Measurements from ENCODE around the gene AIFM3. TPM values are rescaled to one million over a fixed set of nuclear protein-coding genes. Genes with fewer than 3 reads are reported as not detected.
A peak's percentile ranks its signal among the peaks of the same experiment; 100 is the strongest.
"Not testable (repeated sequence)": the region's sequence is repeated elsewhere in the genome, so short reads cannot be mapped to it uniquely, and the experiment has no call there.

Gene AIFM3
- total and polyA plus RNA-seq, 10 donors, result 2.0 to 8.7 (median 5.7) TPM

DNA sequence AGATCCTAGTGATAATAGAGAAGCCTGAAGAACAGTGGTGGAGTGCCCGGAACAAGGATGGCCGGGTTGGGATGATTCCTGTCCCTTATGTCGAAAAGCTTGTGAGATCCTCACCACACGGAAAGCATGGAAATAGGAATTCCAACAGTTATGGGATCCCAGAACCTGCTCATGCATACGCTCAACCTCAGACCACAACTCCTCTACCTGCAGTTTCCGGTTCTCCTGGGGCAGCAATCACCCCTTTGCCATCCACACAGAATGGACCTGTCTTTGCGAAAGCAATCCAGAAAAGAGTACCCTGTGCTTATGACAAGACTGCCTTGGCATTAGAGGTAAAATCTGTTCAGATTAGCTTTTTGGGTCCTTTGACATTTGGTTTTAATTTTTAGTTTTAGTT lies 33.1 kb upstream of the AIFM3 start:
- H3K27me3 ChIP-seq (replicated peaks in 1 of 7), result no peaks in the 10 kb centered on the region
- H3K36me3 ChIP-seq, result peaks cover 0 to 61% (median 28%) of the 10 kb centered on the region in 6 donors
- H3K9me3 ChIP-seq, result no peaks in the 10 kb centered on the region
- 94 to 97% (median 96%) methylated on average over 7 of the region's 7 CpGs for WGBS, 5 donors
- H3K4me1 ChIP-seq, result peaks cover 14 to 95% (median 72%) of the 10 kb centered on the region in 6 donors
- TF ChIP-seq POLR2A (IDR thresholded peaks at IDR 0.05), result no peak
- TF ChIP-seq, protein P1, sequence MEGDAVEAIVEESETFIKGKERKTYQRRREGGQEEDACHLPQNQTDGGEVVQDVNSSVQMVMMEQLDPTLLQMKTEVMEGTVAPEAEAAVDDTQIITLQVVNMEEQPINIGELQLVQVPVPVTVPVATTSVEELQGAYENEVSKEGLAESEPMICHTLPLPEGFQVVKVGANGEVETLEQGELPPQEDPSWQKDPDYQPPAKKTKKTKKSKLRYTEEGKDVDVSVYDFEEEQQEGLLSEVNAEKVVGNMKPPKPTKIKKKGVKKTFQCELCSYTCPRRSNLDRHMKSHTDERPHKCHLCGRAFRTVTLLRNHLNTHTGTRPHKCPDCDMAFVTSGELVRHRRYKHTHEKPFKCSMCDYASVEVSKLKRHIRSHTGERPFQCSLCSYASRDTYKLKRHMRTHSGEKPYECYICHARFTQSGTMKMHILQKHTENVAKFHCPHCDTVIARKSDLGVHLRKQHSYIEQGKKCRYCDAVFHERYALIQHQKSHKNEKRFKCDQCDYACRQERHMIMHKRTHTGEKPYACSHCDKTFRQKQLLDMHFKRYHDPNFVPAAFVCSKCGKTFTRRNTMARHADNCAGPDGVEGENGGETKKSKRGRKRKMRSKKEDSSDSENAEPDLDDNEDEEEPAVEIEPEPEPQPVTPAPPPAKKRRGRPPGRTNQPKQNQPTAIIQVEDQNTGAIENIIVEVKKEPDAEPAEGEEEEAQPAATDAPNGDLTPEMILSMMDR (IDR thresholded peaks at IDR 0.05 in 8 of 11, conservative IDR thresholded peaks at IDR 0.05 in 3 of 11), result no peak
- no peak for DNase-seq
- H3K4me3 ChIP-seq, result no peak overlapping the region
- H3K27ac ChIP-seq, result no peak overlapping the region
- intact Hi-C loops (cut with DNase I; ENCODE audit: low total_unique reads), result no loop called here

DNA sequence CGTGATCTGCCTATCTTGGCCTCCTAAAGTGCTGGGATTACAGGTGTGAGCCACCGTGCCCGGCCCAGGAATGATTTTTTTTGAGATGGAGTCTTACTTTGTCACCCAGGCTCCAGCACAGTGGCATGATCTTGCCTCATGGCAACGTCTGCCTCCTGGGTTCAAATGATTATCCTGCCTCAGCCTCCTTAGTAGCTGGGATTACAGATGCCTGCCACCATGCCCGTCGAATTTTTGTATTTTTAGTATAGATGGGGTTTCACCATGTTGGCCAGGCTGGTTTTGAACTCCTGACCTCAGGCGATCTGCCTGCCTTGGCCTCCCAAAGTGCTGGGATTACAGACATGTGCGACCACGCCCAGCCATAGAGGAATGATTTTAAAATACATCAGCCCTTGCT lies 32.0 kb upstream of the AIFM3 start:
- whole genome bisulfite sequencing, 5 donors, result 90 to 96% (median 92%) methylated on average over 9 of the region's 9 CpGs
- DNase-seq; H3K27me3 ChIP-seq (replicated peaks in 1 of 7); H3K27ac ChIP-seq; intact Hi-C loops (cut with DNase I; ENCODE audit: low total_unique reads); H3K4me3 ChIP-seq; H3K9me3 ChIP-seq: not testable (repeated sequence)
- peaks cover 21 to 93% (median 71%) of the 10 kb centered on the region in 6 donors for H3K4me1 ChIP-seq
- peaks cover 0 to 70% (median 28%) of the 10 kb centered on the region in 6 donors for H3K36me3 ChIP-seq

DNA sequence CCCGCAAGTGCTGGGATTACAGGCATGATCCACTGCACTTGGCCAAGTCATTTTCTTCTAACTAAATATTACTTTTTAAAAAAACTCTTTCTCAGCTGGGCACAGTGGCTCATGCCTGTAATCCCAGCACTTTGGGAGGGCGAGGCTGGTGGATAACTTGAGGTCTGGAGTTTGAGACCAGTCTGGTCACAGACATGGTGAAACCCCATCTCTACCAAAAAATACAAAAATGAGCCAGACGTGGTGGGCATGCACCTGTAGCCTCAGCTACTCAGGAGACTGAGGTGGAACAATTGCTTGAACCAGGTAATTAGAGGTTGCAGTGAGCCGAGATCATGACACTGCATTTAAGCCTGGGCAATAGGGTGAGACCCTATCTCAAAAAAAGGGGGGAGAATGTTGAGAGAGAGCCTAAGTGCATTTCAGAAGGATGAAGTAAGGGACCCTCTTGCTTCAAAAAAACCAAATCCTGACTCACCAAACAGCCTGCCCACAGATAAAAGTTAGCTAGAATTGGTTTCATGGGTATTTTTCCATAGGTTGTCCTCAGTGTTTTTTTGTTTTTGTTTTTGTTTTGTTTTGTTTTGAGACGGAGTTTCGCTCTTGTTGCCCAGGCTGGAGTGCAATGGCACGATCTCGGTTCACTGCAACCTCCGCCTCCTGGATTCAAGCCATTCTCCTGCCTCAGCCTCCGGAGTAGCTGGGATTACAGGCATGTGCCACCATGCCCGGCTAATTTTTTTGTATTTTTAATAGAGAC lies 31.1 kb upstream of the AIFM3 start:
- H3K4me3 ChIP-seq; intact Hi-C loops (cut with DNase I; ENCODE audit: low total_unique reads); DNase-seq; H3K27me3 ChIP-seq (replicated peaks in 1 of 7); H3K9me3 ChIP-seq; H3K27ac ChIP-seq: not testable (repeated sequence)
- peaks cover 0 to 76% (median 28%) of the 10 kb centered on the region in 6 donors for H3K36me3 ChIP-seq
- peaks cover 23 to 94% (median 77%) of the 10 kb centered on the region in 6 donors for H3K4me1 ChIP-seq
- 85 to 94% (median 91%) methylated on average over 11 of the region's 11 CpGs for WGBS, 5 donors

DNA sequence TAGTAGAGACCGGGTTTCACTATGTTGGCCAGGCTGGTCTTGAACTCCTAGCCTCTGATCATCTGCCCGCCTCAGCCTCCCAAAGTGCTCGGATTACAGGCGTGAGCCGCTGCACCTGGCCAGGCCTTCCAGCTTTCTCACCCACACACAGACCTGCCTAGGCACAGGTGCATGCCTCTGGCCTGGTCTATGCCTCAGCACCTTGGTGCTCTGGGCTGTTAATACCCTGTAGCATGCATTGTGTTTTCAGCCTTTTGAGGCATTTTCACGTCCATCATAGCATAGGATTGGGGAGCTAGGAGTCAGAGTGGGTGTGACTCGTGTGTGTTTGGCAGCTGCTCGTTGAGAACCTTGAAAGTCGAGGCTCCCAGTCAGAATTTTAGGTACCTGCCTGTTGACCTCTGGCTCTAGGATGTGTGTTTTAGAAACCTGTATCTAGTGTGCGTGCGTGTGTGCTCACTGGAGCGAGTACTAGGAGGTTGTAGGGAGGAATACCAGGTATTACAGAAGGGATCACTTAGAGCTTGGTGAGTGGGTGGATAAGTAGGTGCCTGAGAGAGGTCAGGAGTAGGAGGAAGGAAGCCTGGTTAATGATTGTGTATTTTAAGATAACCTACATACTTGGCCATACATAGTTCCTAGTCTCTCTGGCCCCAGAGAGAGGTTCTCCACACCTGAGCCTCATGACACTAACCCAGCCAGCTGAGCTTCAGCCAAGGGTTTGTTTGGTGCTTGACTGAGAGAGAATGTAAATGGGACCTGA lies 29.8 kb upstream of the AIFM3 start:
- TF ChIP-seq POLR2A (IDR thresholded peaks at IDR 0.05), result no peak
- TF ChIP-seq, protein P1 (IDR thresholded peaks at IDR 0.05 in 8 of 11, conservative IDR thresholded peaks at IDR 0.05 in 3 of 11), result no peak
- peak in 1 of 3 donors; percentile 43 for TF ChIP-seq POLR2AphosphoS5 (IDR thresholded peaks at IDR 0.05)
- no peak overlapping the region for H3K27ac ChIP-seq
- H3K4me1 ChIP-seq, result peaks cover 28 to 92% (median 73%) of the 10 kb centered on the region in 6 donors
- H3K27me3 ChIP-seq (replicated peaks in 1 of 7), result no peaks in the 10 kb centered on the region
- no peak for DNase-seq
- H3K4me3 ChIP-seq, result no peak overlapping the region
- intact Hi-C loops (cut with DNase I; ENCODE audit: low total_unique reads), result no loop called here
- no peaks in the 10 kb centered on the region for H3K9me3 ChIP-seq
- peaks cover 0 to 78% (median 28%) of the 10 kb centered on the region in 6 donors for H3K36me3 ChIP-seq
- 71 to 81% (median 77%) methylated on average over 12 of the region's 12 CpGs for WGBS, 5 donors

Measured in spleen (tissue), 11 donors.